ENCODE measurements around the gene HRCT1.
"Not testable (repeated sequence)": the region's sequence is repeated elsewhere in the genome, so short reads cannot be mapped to it uniquely, and the experiment has no call there.

HRCT1 gene

DNA sequence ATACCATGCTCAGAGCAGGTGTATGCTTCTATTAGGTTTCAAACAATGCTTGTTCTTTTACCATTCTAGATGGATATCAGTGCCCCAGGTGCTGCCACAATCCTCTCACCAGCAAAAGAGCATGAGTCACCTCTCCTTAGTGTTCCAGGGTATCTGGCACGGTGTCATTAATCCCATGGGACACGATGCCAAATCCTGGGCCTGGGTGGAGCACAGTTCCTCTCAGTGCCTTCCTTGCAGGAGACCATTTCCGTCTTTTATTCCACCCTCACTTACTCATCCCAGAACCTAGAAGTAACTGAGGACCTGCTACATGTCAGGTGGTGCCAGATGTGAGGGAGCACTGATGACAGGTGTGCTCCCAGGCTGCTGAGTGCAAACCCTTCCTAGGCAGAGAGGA lies 34.5 kb upstream of the HRCT1 start:
- no peak for DNase-seq (ENCODE audit: low spot score)
- TF ChIP-seq, protein P1, sequence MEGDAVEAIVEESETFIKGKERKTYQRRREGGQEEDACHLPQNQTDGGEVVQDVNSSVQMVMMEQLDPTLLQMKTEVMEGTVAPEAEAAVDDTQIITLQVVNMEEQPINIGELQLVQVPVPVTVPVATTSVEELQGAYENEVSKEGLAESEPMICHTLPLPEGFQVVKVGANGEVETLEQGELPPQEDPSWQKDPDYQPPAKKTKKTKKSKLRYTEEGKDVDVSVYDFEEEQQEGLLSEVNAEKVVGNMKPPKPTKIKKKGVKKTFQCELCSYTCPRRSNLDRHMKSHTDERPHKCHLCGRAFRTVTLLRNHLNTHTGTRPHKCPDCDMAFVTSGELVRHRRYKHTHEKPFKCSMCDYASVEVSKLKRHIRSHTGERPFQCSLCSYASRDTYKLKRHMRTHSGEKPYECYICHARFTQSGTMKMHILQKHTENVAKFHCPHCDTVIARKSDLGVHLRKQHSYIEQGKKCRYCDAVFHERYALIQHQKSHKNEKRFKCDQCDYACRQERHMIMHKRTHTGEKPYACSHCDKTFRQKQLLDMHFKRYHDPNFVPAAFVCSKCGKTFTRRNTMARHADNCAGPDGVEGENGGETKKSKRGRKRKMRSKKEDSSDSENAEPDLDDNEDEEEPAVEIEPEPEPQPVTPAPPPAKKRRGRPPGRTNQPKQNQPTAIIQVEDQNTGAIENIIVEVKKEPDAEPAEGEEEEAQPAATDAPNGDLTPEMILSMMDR (IDR thresholded peaks at IDR 0.05; ENCODE audit: extremely low read depth, missing control alignments): no peak

DNA sequence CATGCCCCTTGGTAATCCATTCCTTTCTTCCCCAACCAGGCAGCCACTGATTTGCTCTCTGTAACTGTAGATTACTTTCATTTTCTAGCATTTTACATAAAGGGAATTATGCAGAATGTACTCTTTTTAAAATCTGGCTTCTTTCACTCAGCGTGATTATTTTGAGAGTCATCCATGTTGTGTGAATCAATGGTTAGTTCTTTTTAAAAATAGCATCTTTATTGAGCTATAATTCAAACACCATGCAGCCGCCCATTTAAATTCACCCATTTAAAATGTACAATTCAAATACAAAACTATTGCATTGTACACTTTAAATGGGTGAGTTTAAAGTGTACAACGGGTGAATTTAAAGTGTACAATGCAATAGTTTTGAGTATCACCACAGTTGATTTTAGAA lies 33.5 kb upstream of the HRCT1 start:
- no peak for DNase-seq (ENCODE audit: low spot score)
- TF ChIP-seq, protein P1 (IDR thresholded peaks at IDR 0.05; ENCODE audit: extremely low read depth, missing control alignments): no peak

DNA sequence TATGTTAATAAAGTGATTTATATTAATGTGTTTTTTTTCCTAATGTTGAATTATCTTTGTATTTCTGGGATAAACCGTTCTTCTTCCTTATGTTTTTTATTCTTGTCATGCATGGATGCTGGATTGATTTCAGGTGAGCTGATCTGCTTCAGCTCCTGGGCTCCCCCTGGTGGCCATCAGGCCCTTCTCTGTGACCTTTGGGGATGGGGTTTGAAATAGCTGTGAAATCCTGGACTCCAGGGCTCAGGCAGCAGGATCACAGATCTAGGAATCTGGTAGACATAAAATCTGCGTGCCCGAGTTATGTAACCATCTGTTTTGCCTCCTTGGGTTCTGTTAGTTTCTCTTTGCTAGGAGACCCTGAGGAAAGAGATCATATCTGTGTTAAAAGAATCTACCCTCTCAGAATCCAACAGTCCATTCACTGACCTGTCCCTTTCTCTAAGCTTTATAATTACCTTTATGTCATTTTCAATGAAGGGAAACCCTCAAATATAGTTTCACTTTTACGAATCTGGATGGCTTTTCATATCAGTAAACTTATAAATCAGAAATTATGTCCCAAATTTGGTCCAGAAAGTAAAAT lies 23.6 kb upstream of the HRCT1 start:
- TF ChIP-seq, protein P1 (IDR thresholded peaks at IDR 0.05; ENCODE audit: extremely low read depth, missing control alignments): peak; percentile 95

DNA sequence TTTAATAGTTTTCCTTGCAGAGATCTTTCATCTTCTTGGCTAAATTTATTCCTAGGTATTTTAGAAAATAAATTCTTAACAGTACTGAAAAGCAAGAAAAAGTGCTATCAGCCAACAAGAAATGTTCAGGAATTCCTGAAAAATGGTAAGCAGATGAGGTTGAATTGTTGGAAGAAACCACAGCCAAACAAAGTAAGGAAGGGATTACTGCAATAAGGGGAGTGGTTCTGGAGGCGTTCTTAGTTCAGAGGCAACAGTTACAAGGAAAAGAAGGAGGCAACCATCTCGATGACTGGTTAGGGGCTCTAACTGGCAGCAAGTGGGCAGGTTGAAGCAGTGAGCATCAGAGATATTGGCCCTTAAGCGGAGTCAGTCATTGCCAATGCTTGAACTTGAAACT lies 23.0 kb upstream of the HRCT1 start:
- TF ChIP-seq, protein P1 (IDR thresholded peaks at IDR 0.05; ENCODE audit: extremely low read depth, missing control alignments): no peak
- DNase-seq (ENCODE audit: low spot score): no peak

More for the DNA sequence above, 23.6 kb upstream of the HRCT1 start:
- DNase-seq (ENCODE audit: low spot score): peak; percentile 76

DNA sequence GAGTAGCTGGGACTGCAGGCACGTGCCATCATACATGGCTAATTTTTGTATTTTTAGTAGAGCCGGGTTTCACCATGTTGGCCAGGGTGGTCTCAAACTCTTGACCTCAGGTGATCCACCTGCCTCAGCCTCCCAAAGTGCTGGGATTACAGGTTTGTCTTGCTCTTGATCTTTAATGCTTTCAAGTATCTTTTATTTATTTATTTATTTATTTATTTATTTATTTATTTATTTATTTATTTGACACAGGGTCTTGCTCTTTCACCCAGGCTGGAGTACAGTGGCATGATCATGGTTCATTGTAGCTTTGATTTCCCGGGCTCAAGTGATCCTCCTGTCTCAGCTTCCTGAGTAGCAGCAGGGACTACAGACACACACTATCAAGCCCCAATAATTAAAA lies 21.1 kb upstream of the HRCT1 start:
- DNase-seq (ENCODE audit: low spot score): not testable (repeated sequence)

DNA sequence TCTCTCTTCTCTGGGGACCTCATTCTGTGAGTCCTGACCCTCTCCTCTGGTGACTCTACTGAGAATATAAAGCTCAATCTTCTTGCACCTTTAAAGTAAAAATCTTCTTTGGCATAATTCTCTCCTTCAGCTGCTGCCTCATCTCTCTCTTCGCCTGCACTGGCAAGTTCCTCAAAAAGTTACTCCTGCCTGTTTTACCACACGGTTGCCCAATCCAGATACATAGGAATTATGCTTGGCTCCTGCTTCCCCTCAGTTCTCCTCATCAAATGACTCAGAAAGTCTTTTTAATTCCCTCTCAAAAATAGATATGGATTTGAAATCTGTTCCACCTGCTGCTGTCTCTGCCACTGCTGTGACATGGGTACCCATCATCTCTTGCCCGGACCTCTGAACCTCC lies 14.4 kb upstream of the HRCT1 start:
- TF ChIP-seq, protein P1 (IDR thresholded peaks at IDR 0.05; ENCODE audit: extremely low read depth, missing control alignments): no peak
- no peak for DNase-seq (ENCODE audit: low spot score)

DNA sequence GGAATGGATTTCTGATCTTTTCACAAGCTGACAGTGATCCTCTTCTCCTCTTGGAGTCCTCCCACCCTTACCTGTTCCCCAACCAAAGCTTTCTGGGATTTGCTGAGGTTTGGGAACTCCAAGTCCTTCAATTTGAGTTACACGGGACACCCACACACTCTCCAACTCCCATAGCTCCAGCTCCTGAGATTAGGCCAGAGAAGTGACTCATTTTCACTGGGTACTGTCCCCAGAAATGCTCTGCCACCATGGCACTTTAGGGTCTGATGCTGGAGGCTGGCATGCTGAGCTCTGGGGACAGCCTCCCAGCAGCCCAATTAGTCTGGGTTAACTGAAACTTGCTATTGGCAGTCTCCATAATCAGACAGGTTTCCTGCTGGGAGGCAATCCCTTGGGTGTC lies 14.0 kb upstream of the HRCT1 start:
- DNase-seq (ENCODE audit: low spot score): no peak
- TF ChIP-seq, protein P1 (IDR thresholded peaks at IDR 0.05; ENCODE audit: extremely low read depth, missing control alignments): no peak

DNA sequence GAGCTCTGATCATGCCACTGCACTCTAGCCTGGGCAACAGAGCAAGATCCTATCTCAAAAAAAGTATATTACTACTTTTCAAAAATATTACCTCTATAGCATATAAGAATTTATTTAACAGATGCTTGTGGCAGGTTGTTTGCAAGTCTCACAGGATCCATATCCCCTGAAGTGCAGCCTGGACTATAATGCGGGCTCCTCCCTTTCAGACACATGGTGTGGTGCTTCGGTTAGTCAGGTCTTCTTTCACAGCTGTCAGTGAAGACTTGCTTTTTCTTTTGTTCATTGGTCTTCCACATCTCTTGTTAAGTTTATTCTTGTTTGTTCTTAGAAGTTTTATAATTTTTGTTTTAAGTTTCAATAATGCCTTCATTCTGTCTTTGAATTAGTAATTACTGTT lies 9.4 kb upstream of the HRCT1 start:
- TF ChIP-seq, protein P1 (IDR thresholded peaks at IDR 0.05; ENCODE audit: extremely low read depth, missing control alignments): no peak

DNA sequence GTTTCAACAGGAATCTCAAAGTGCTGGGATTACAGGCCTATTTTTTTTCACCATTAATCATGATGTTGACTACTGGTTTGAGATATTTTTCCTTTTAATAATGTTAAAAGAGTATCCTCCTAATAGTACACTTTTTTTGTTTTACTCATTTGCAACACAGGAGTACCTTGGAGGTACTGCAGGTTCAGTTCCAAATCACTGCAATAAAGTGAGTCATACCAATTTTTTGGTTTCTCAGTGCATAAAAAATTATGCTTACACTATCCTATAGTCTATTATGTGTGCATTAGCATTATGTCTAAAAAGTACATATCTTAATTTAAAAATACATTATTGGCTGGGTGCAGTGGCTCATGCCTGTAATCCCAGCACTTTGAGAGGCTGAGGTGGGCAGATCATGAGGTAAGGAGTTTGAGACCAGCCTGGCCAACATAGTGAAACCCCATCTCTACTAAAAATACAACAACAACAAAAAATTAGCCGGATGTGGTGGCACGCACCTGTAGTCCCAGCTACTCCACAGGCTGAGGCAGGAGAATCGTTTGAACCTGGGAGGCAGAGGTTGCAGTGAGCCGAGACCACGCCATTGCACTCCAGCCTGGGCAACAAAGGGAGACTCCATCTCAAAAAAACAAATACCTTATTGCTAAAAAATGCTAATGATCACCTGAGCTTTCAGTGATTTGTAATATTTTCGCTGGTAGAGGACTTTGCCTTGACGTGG lies 8.5 kb upstream of the HRCT1 start:
- not testable (repeated sequence) for DNase-seq (ENCODE audit: low spot score)

More for the DNA sequence above, 9.4 kb upstream of the HRCT1 start:
- DNase-seq (ENCODE audit: low spot score): no peak
